ENCODE results near the gene ITSN2. TPM values are rescaled to one million over a fixed set of nuclear protein-coding genes. Genes with fewer than 3 reads are reported as not detected.

The ITSN2 gene
- total and polyA plus RNA-seq, 12 donors: 35.1 to 108 (median 59.8) TPM

DNA sequence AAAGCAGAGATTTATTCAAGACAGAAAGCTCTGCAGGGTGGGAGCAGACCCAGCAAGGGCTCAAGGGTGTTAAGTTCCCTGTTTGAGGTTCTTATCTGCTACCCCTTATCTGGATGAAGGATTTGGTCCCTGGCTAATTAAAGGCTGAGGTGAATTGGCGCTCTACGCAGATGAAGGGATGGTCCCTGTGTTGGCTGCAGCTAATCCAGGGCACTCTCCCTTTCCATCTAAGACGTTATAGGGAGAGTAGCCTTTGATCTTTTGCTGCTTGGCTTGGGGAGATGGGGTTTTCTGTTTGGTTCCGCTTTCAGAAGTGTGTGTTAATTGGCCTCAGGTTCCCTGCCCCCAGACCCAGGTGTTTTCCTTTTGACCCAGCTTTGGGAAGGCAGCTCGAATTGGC, 168.5 kb downstream of the ITSN2 start:
- Histone ChIP-seq H3K9me3 (replicated peaks in 1 of 3) (no peaks in the 10 kb centered on the region), H3K4me1 (replicated peaks in 1 of 2) (no peaks in the 10 kb centered on the region), H3K27ac (no peak overlapping the region), H3K36me3 (replicated peaks in 1 of 2) (no peaks in the 10 kb centered on the region), H3K27me3 (no peaks in the 10 kb centered on the region), H3K4me3 (no peak overlapping the region)
- no peak for DNase-seq
- no peak for TF ChIP-seq CTCF (IDR thresholded peaks at IDR 0.05)
- no peak for TF ChIP-seq POLR2A (IDR thresholded peaks at IDR 0.05)
- WGBS, 4 donors: 71 to 78% (median 74%) methylated on average over 5 of the region's 5 CpGs
- intact Hi-C loops (cut with DNase I): no loop called here

- Histone ChIP-seq H3K36me3 (replicated peaks in 1 of 2) (no peaks in the 10 kb centered on the region), H3K9me3 (replicated peaks in 1 of 3) (no peaks in the 10 kb centered on the region), H3K27ac (no peak overlapping the region), H3K4me1 (replicated peaks in 1 of 2) (no peaks in the 10 kb centered on the region), H3K27me3 (no peaks in the 10 kb centered on the region), H3K4me3 (no peak overlapping the region)
- DNase-seq: no peak
- intact Hi-C loops (cut with DNase I): no loop called here
- 92 to 96% (median 94%) methylated on average over 9 of the region's 9 CpGs for WGBS, 4 donors
- no peak for TF ChIP-seq POLR2A (IDR thresholded peaks at IDR 0.05)
- TF ChIP-seq CTCF (IDR thresholded peaks at IDR 0.05): no peak
Measured at GRCh38 chr2:24191156-24191555, 169.2 kb downstream of the ITSN2 start.

DNA sequence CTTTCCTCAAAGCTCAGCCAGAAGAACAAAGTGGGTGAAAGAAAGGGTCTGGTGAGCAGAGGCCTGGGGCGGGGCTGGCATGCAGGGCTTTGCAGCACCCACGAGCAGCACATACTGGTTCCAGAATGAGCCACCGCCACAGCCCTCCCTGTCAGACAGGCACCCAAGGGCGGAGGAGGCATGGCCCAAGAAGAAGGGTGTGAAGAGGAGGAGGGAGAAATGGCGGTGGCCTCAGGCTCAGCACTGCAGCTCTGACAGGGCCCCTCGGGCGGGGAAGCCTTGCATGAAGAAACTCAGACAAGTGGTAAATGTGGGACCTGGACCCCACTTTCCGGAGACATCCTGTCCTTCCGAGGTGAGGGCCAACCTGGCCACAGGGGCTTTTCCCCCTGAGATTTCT, 169.8 kb downstream of the ITSN2 start:
- intact Hi-C loops (cut with DNase I): no loop called here

GRCh38 chr2:24189551-24189950, 170.8 kb downstream of the ITSN2 start:
- TF ChIP-seq POLR2A (IDR thresholded peaks at IDR 0.05) (no peak), CTCF (IDR thresholded peaks at IDR 0.05) (no peak)
- Histone ChIP-seq H3K9me3 (replicated peaks in 1 of 3) (no peaks in the 10 kb centered on the region), H3K36me3 (replicated peaks in 1 of 2) (no peaks in the 10 kb centered on the region), H3K4me1 (replicated peaks in 1 of 2) (no peaks in the 10 kb centered on the region), H3K4me3 (no peak overlapping the region), H3K27ac (no peak overlapping the region), H3K27me3 (no peaks in the 10 kb centered on the region)
- intact Hi-C loops (cut with DNase I): no loop called here
- DNase-seq: no peak
- 88 to 91% (median 89%) methylated on average over 10 of the region's 10 CpGs for WGBS, 4 donors

More for the DNA sequence above, 169.8 kb downstream of the ITSN2 start:
- Histone ChIP-seq H3K27me3 (no peaks in the 10 kb centered on the region), H3K4me3 (no peak overlapping the region), H3K9me3 (replicated peaks in 1 of 3) (no peaks in the 10 kb centered on the region), H3K4me1 (replicated peaks in 1 of 2) (no peaks in the 10 kb centered on the region), H3K36me3 (replicated peaks in 1 of 2) (no peaks in the 10 kb centered on the region), H3K27ac (no peak overlapping the region)
- WGBS, 4 donors: 85 to 94% (median 90%) methylated on average over 9 of the region's 9 CpGs
- DNase-seq: no peak
- no peak for TF ChIP-seq CTCF (IDR thresholded peaks at IDR 0.05)
- TF ChIP-seq POLR2A (IDR thresholded peaks at IDR 0.05): no peak
